PC-9 (cell line): ENCODE data around the gene GKN1.

Source experiments
- CTCF ChIP-seq: fragments of 200-600 bp; sonication (generic); conservative IDR thresholded peaks from 2 replicates; pipeline ENCODE4 v1.6.1; 2017; ENCODE audit warnings: mixed run types, antibody characterized with exemption, mild to moderate bottlenecking, moderate library complexity
- EZH2 ChIP-seq: fragments of 200-600 bp; sonication (generic); IDR thresholded peaks from 2 replicates; pipeline ENCODE4 v1.8.0; 2017; ENCODE audit warnings: antibody characterized with exemption, low read depth

GRCh38 chr2:68951899-68952298 lies 22.5 kb upstream of the GKN1 start:
- TF ChIP-seq CTCF (no peak), EZH2 (no peak)
